ENCODE measurements around the gene CRTC1.

Gene CRTC1

DNA sequence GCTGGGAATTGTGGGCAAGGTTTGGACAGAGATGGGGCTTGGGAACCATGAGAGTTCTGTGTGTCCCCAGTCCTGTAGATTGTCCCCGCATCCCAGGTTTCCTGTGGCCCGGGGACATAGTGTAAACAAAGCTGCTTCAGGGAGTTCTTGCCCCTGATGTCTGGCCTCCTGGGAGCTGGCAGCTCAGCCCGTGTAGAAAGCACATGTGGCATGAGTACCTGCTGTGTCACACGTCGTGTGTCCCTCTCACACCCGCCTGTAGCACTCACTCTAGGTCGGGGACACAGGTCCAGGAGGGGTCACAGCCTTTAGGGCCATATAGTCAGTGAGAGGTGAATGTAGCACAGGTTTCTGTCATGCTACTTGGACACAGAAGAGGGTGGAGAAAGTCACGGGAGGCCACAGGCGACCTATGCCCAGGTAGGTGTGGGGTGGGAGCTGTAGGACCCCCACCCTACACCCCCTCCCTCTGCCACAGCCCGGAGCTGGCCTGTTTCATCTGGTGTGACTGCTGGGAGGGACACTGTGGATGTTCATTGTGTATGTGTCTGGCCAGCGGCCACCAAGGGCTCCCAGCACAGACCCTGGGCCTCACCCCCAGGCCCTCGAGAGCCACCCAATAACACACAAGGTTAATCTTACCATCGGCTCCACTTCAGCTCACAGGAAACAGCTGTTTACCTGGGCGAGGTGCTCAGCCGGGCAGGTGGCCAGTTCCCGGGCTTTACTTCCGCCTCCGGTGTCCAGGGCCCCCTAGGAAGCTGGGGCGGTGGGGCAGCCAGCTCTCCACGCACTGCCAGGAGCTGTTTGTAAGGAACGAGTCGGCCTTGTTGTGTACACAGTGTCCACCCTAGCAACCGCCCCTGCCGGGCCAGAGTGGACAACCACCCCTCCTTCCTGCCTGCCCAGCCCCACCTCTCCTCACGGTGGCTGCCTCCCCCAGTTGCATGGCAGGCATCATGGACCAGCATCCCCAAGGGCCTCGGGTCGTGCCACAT, 57.9 kb downstream of the CRTC1 start:
- ATAC-seq: no peak
- TF ChIP-seq, protein P1, sequence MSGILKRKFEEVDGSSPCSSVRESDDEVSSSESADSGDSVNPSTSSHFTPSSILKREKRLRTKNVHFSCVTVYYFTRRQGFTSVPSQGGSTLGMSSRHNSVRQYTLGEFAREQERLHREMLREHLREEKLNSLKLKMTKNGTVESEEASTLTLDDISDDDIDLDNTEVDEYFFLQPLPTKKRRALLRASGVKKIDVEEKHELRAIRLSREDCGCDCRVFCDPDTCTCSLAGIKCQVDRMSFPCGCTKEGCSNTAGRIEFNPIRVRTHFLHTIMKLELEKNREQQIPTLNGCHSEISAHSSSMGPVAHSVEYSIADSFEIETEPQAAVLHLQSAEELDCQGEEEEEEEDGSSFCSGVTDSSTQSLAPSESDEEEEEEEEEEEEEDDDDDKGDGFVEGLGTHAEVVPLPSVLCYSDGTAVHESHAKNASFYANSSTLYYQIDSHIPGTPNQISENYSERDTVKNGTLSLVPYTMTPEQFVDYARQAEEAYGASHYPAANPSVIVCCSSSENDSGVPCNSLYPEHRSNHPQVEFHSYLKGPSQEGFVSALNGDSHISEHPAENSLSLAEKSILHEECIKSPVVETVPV (CRISPR knock-in tag; IDR thresholded peaks at IDR 0.05): no peak
- TF ChIP-seq, protein P2, sequence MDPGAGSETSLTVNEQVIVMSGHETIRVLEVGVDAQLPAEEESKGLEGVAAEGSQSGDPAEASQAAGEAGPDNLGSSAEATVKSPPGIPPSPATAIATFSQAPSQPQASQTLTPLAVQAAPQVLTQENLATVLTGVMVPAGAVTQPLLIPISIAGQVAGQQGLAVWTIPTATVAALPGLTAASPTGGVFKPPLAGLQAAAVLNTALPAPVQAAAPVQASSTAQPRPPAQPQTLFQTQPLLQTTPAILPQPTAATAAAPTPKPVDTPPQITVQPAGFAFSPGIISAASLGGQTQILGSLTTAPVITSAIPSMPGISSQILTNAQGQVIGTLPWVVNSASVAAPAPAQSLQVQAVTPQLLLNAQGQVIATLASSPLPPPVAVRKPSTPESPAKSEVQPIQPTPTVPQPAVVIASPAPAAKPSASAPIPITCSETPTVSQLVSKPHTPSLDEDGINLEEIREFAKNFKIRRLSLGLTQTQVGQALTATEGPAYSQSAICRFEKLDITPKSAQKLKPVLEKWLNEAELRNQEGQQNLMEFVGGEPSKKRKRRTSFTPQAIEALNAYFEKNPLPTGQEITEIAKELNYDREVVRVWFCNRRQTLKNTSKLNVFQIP (CRISPR knock-in tag; IDR thresholded peaks at IDR 0.05; ENCODE audit: borderline replicate concordance, low read depth): no peak
- TF ChIP-seq ZNF70 (CRISPR knock-in tag; IDR thresholded peaks at IDR 0.05) (no peak), CSDC2 (CRISPR knock-in tag; IDR thresholded peaks at IDR 0.05) (no peak), ZFP3 (CRISPR knock-in tag; IDR thresholded peaks at IDR 0.05) (no peak), BACH2 (CRISPR knock-in tag; IDR thresholded peaks at IDR 0.05; ENCODE audit: borderline replicate concordance) (no peak)

DNA sequence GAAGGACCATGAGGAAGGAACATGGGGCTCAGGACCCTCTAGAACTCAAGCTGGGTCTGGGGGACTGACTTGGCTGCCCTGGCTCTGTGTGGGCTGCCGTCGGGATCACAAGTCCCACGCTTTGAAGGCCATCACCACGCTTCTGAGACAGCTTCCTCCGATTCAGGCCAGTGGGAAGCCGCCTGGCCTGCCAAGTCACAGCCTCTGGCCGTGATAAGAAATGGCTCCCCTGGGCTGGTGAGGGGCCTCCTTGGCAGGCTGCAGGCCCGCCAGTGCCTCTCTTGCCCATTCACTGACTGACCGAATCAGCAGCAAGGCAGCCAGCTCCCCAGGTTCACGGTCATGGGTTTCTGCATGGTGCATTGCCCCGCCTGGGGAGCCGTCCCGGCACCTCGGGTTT, 58.8 kb downstream of the CRTC1 start:
- TF ChIP-seq SNAI2 (CRISPR knock-in tag; IDR thresholded peaks at IDR 0.05) (no peak), BACH2 (CRISPR knock-in tag; IDR thresholded peaks at IDR 0.05; ENCODE audit: borderline replicate concordance) (no peak), ZNF70 (CRISPR knock-in tag; IDR thresholded peaks at IDR 0.05) (no peak), PPARA (CRISPR knock-in tag; IDR thresholded peaks at IDR 0.05; ENCODE audit: borderline replicate concordance) (no peak), TCF4 (CRISPR knock-in tag; IDR thresholded peaks at IDR 0.05; ENCODE audit: borderline replicate concordance) (no peak), OSR1 (CRISPR knock-in tag; IDR thresholded peaks at IDR 0.05) (no peak), RARB (CRISPR knock-in tag; IDR thresholded peaks at IDR 0.05) (no peak), ZNF565 (CRISPR knock-in tag; conservative IDR thresholded peaks at IDR 0.05; ENCODE audit: low read depth) (no peak), ARNTL (CRISPR knock-in tag; IDR thresholded peaks at IDR 0.05; ENCODE audit: borderline replicate concordance, low read depth) (no peak)
- ATAC-seq: no peak

DNA sequence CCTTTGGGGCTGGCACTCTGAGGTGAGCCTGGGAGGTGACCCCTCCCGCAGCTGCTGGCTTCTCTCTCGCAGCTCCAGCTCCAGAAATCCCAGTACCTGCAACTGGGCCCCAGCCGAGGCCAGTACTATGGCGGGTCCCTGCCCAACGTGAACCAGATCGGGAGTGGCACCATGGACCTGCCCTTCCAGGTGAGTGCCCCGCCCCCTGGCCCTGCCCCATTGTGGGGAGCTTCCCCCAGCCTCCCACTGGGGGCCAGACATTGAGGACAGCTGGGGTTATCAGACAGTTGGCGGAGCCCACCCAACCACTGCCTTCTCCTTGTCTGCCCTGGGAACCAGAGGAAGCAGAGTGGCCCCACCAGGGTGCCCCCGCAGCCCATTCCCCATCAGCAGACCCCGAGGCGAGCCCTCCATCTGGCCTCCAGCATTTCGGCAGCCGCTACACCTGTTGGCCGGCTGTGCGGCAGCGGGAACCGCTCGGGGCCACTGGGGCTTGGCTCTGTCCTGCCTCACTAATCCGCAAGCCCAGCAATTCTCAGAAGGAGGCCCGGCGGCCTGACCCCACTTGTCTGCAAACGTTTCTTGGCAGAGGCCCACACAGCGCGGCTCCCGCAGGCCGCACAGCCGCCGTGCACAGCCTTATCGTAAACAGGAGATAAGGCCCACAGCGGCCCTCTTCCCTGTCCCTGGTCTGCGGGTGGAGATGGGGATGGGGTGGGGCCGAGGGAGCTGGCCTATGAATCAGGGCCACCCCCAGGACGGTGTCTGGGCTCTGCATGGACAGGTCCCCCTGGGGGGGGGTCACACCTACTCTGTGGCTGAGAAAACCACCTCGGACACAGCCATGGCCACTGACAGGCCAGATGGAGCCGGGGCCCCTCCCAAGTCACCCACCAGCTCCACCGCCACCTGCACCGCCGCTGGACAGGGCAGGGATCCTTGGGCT, 59.6 kb downstream of the CRTC1 start:
- ATAC-seq: peak; percentile 36; the same call in 2 of the 3 replicates
- TF ChIP-seq, protein P3, sequence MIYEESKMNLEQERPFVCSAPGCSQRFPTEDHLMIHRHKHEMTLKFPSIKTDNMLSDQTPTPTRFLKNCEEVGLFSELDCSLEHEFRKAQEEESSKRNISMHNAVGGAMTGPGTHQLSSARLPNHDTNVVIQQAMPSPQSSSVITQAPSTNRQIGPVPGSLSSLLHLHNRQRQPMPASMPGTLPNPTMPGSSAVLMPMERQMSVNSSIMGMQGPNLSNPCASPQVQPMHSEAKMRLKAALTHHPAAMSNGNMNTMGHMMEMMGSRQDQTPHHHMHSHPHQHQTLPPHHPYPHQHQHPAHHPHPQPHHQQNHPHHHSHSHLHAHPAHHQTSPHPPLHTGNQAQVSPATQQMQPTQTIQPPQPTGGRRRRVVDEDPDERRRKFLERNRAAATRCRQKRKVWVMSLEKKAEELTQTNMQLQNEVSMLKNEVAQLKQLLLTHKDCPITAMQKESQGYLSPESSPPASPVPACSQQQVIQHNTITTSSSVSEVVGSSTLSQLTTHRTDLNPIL (CRISPR knock-in tag; IDR thresholded peaks at IDR 0.05; ENCODE audit: low read depth): no peak
- TF ChIP-seq ZNF565 (CRISPR knock-in tag; conservative IDR thresholded peaks at IDR 0.05; ENCODE audit: low read depth): no peak
- TF ChIP-seq, protein P1 (CRISPR knock-in tag; IDR thresholded peaks at IDR 0.05): no peak
- TF ChIP-seq ZNF8 (CRISPR knock-in tag; IDR thresholded peaks at IDR 0.05): no peak
- TF ChIP-seq RARB (CRISPR knock-in tag; IDR thresholded peaks at IDR 0.05): no peak
- TF ChIP-seq CSDC2 (CRISPR knock-in tag; IDR thresholded peaks at IDR 0.05): no peak
- no peak for TF ChIP-seq ESRRG (CRISPR knock-in tag; IDR thresholded peaks at IDR 0.05)
- no peak for TF ChIP-seq GLIS3 (CRISPR knock-in tag; IDR thresholded peaks at IDR 0.05)
- no peak for TF ChIP-seq BACH2 (CRISPR knock-in tag; IDR thresholded peaks at IDR 0.05; ENCODE audit: borderline replicate concordance)
- 0 out of 2 replicates have a peak, but pooled peaks have one; percentile 20 for TF ChIP-seq ZFP3 (CRISPR knock-in tag; IDR thresholded peaks at IDR 0.05)
- TF ChIP-seq ZFP30 (CRISPR knock-in tag; IDR thresholded peaks at IDR 0.05): no peak
- TF ChIP-seq ZC3H10 (CRISPR knock-in tag; IDR thresholded peaks at IDR 0.05): no peak
- TF ChIP-seq PPARA (CRISPR knock-in tag; IDR thresholded peaks at IDR 0.05; ENCODE audit: borderline replicate concordance): no peak
- TF ChIP-seq SNAI2 (CRISPR knock-in tag; IDR thresholded peaks at IDR 0.05): 0 out of 2 replicates have a peak, but pooled peaks have one; percentile 31
- TF ChIP-seq, protein P4, sequence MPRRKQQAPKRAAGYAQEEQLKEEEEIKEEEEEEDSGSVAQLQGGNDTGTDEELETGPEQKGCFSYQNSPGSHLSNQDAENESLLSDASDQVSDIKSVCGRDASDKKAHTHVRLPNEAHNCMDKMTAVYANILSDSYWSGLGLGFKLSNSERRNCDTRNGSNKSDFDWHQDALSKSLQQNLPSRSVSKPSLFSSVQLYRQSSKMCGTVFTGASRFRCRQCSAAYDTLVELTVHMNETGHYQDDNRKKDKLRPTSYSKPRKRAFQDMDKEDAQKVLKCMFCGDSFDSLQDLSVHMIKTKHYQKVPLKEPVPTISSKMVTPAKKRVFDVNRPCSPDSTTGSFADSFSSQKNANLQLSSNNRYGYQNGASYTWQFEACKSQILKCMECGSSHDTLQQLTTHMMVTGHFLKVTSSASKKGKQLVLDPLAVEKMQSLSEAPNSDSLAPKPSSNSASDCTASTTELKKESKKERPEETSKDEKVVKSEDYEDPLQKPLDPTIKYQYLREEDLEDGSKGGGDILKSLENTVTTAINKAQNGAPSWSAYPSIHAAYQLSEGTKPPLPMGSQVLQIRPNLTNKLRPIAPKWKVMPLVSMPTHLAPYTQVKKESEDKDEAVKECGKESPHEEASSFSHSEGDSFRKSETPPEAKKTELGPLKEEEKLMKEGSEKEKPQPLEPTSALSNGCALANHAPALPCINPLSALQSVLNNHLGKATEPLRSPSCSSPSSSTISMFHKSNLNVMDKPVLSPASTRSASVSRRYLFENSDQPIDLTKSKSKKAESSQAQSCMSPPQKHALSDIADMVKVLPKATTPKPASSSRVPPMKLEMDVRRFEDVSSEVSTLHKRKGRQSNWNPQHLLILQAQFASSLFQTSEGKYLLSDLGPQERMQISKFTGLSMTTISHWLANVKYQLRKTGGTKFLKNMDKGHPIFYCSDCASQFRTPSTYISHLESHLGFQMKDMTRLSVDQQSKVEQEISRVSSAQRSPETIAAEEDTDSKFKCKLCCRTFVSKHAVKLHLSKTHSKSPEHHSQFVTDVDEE (CRISPR knock-in tag; IDR thresholded peaks at IDR 0.05): peak; percentile 49; the same call in 1 of the 2 replicates
- TF ChIP-seq, protein P2 (CRISPR knock-in tag; IDR thresholded peaks at IDR 0.05; ENCODE audit: borderline replicate concordance, low read depth): no peak
- TF ChIP-seq TOX (CRISPR knock-in tag; IDR thresholded peaks at IDR 0.05; ENCODE audit: borderline replicate concordance): no peak
- TF ChIP-seq ZNF70 (CRISPR knock-in tag; IDR thresholded peaks at IDR 0.05): no peak
- peak; percentile 52; the same call in 1 of the 2 replicates for TF ChIP-seq TCF4 (CRISPR knock-in tag; IDR thresholded peaks at IDR 0.05; ENCODE audit: borderline replicate concordance)
- TF ChIP-seq ISL1 (CRISPR knock-in tag; IDR thresholded peaks at IDR 0.05): no peak

All from SK-N-SH treated with all-trans-retinoic acid at 6 μM for 48 hours (cell line).